Measurements from ENCODE around the gene CAPN14.

CAPN14 gene, protein sequence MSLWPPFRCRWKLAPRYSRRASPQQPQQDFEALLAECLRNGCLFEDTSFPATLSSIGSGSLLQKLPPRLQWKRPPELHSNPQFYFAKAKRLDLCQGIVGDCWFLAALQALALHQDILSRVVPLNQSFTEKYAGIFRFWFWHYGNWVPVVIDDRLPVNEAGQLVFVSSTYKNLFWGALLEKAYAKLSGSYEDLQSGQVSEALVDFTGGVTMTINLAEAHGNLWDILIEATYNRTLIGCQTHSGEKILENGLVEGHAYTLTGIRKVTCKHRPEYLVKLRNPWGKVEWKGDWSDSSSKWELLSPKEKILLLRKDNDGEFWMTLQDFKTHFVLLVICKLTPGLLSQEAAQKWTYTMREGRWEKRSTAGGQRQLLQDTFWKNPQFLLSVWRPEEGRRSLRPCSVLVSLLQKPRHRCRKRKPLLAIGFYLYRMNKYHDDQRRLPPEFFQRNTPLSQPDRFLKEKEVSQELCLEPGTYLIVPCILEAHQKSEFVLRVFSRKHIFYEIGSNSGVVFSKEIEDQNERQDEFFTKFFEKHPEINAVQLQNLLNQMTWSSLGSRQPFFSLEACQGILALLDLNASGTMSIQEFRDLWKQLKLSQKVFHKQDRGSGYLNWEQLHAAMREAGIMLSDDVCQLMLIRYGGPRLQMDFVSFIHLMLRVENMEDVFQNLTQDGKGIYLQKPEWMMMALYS

GRCh38 chr2:31217465-31218200 lies at the start of gene CAPN14:
Gene CAPN14, minus strand, starts transcription at chr2:31217515. Its CDS starts 12,068 bp downstream, at chr2:31205447.
- DNase-seq: no peak

GRCh38 chr2:31266804-31267203 lies 49.5 kb upstream of the CAPN14 start:
- no peak for DNase-seq

DNA sequence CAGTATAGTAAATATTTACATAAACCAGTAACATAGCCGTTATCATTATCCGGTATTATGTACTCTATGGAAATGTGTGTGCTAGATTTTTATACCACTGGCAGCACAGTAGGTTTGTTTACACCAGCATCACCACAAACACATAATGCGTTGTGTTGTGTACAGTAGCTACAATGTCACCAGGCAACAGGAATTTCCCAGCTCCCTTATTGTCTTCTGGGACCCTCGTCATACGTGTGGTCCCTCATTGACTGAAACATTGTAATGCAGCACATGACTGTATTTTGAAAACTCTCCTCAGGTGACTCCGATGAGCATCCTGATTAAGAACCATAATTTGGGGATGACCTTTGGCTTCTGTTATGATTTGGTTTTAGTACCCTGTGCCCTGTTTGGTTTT lies 47.9 kb upstream of the CAPN14 start:
- no peak for DNase-seq

GRCh38 chr2:31263636-31264190 lies 46.4 kb upstream of the CAPN14 start:
- DNase-seq: no peak

- DNase-seq: no peak
These were observed 43.6 kb upstream of the CAPN14 start for GRCh38 chr2:31260870-31261269.

GRCh38 chr2:31259075-31259474 lies 41.8 kb upstream of the CAPN14 start:
- DNase-seq: no peak

DNA sequence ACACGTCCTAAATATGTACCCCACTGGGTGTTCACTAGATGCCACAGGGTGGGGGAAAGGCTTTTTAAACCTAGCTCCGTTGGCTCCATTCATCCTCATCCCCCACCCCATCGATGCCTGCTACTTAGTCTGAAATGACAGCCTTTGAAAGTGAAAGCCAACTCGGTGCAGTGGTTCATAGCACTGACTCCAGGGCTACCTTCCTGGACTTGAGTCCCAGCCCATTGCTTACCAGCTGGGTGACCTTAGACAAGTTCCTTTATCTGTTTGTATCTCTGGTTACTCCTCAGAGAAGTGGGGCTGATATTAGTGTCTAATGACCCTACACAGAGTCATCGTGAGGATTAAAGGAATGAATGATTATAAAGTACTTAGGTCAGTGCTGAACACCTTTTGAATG lies 41.0 kb upstream of the CAPN14 start:
- no peak for DNase-seq

- no peak for DNase-seq
These were observed 39.5 kb upstream of the CAPN14 start for GRCh38 chr2:31256611-31257382.

DNA sequence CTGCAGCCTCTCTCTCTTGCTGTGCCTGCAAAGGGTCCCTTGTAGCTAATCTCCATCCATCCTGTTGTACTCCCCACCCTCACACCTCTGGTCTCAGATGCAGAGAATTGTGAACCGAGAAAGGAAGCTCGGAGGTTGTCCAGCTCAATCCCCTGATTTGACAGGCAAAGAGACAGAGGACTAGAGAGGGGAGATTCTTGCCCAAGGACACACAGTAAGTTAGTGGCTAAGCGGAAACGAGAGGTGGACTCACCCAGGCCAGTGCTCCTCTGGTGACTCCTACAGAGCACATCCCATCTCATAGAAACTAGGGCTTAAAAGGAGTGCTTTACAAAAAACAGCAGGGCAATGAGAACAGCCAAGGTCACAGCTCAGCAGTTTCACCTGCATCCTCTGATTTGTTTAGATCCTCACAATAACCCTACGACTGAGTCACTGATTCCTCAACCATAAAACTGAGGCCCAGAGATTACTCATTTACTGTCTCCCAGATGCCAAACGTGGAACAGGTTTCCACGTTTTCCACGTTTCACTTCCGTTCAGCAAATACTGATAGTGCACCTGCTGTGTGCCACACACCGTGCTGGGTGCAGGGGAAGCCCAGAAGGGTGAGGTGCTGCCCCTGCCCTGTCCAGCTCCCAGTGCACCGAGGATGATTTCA lies 38.7 kb upstream of the CAPN14 start:
- DNase-seq: no peak

- DNase-seq: no peak
These were observed 37.2 kb upstream of the CAPN14 start for GRCh38 chr2:31254237-31255203.

- DNase-seq: no peak
These were observed 36.2 kb upstream of the CAPN14 start for GRCh38 chr2:31253356-31254131.

GRCh38 chr2:31251851-31252250 lies 34.5 kb upstream of the CAPN14 start:
- DNase-seq: no peak

GRCh38 chr2:31251018-31251417 lies 33.7 kb upstream of the CAPN14 start:
- DNase-seq: no peak

GRCh38 chr2:31249009-31249690 lies 31.8 kb upstream of the CAPN14 start:
- DNase-seq: no peak

GRCh38 chr2:31248139-31248538 lies 30.8 kb upstream of the CAPN14 start:
- DNase-seq: no peak

DNA sequence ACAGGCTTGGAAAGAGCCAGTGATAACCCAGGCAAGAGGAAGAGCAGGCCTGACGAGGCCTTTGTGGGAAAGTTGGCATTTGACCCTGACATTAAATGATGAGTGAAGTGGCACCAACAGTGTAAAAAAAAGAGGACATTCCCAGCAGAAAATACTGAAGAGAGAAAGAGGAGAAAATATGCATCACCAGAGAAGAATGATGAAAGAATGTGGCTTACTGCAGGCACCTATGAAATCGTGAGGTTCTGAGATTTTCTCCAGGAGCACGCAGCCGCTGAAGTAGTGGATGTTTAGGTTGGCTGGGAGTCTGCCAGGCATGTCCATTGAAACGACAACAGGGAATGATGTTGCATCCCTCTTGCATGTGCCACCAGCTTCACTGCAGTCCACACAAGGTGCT lies 30.4 kb upstream of the CAPN14 start:
- DNase-seq: no peak

DNA sequence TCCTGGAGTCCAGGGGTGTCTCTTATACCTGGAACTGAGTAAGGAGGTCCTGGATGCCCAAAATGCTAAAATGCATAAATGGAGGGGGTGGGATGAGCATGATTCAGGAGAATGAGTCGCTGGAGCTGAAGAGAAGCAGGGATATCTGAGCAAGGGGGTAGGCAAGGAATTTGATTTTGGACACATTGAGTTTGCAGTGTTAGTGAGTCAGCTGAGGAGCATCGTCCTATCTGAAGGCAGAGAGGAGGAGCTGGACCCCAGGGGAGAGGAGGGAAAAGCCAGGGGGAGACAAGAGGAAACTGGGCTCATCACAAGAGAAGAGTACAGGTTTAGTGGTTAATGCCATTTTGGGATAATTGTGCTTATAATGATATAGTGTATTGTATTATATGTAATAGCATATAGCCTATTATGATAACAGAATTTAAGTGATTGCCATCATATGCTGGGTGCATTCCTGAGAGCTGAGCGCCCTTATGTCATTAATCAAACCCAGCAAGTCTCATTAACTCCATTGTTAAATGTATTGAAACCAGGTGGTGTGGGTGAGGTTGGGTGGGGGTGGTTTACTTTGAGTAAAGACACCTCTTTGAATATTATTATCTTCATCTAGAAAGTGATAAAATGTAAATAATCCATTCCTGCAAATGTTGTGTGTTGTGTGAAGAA lies 29.0 kb upstream of the CAPN14 start:
- no peak for DNase-seq

- no peak for DNase-seq
These were observed 26.8 kb upstream of the CAPN14 start for GRCh38 chr2:31244101-31244500.

DNA sequence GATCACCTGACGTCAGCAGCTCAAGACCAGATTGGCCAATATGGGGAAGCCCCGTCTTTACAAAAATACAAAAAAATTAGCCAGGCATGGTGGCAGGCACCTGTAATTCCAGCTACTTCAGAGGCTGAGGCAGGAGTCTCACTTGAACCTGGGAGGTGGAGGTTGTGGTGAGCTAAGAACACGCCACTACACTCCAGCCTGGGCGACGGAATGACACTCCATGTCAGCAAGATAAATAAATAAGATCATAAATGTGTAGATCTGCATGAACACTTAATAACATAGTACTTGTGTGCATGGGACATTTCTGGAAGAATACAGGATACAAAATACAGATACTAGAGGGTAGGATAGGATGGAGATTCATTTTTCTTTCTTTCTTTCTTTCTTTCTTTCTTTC lies 25.7 kb upstream of the CAPN14 start:
- no peak for DNase-seq

Measured in AML-193 (cell line).